Measurements from ENCODE around the gene USB1. TPM values are rescaled to one million over a fixed set of nuclear protein-coding genes. Genes with fewer than 3 reads are reported as not detected.

The USB1 gene
- total RNA-seq, 1 donor from 2014 or later, result 14.9 TPM

DNA sequence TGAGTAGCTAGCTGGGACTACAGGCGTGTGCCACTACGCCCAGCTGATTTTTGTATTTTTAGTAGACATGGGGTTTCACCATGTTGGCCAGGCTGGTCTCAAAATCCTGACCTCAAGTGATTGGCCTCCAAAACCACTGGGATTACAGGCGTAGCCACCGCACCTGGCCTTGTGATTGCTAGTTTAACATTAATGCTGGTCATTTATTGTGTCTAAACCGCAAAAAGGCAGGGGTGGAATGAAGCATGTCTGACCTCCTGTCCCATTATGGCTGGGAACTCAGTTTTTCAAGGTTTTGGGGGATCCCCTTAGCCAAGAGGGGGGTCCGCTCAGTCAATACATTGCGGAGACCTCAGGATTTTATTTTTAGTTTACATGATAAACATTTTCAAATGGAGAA is 19.6 kb upstream of the USB1 start:
- Histone ChIP-seq H3K4me3 (no peak overlapping the region), H3F3A (ENCODE audit: low read depth) (peaks cover 4% of the 10 kb centered on the region), H3K27me3 (peaks cover 34% of the 10 kb centered on the region), H3K9me3 (ENCODE audit: low read depth) (no peaks in the 10 kb centered on the region), H3K9ac (no peak overlapping the region), H3K4me1 (peaks cover 7% of the 10 kb centered on the region), H3K36me3 (no peaks in the 10 kb centered on the region), H4K20me1 (ENCODE audit: low read depth) (peaks cover 6% of the 10 kb centered on the region), H2AFZ (replicated peaks) (no peak overlapping the region), H3K79me2 (ENCODE audit: low read depth) (no peaks in the 10 kb centered on the region), H3K27ac (no peak overlapping the region), H3K4me2 (no peak overlapping the region)
- Mint-ChIP-seq H3K36me3 (no peaks in the 10 kb centered on the region), H3K4me3 (no peak overlapping the region), H3K27me3 (ENCODE audit: insufficient read depth, low read depth) (peaks cover 19% of the 10 kb centered on the region), H3K9me3 (no peaks in the 10 kb centered on the region), H3K4me1 (peaks cover 2% of the 10 kb centered on the region), H3K27ac (no peak overlapping the region)
- TF ChIP-seq EZH2 (IDR thresholded peaks at IDR 0.05), result no peak
- TF ChIP-seq, protein P1, sequence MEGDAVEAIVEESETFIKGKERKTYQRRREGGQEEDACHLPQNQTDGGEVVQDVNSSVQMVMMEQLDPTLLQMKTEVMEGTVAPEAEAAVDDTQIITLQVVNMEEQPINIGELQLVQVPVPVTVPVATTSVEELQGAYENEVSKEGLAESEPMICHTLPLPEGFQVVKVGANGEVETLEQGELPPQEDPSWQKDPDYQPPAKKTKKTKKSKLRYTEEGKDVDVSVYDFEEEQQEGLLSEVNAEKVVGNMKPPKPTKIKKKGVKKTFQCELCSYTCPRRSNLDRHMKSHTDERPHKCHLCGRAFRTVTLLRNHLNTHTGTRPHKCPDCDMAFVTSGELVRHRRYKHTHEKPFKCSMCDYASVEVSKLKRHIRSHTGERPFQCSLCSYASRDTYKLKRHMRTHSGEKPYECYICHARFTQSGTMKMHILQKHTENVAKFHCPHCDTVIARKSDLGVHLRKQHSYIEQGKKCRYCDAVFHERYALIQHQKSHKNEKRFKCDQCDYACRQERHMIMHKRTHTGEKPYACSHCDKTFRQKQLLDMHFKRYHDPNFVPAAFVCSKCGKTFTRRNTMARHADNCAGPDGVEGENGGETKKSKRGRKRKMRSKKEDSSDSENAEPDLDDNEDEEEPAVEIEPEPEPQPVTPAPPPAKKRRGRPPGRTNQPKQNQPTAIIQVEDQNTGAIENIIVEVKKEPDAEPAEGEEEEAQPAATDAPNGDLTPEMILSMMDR (IDR thresholded peaks at IDR 0.05), result no peak
- no peak for TF ChIP-seq EZH2phosphoT487 (IDR thresholded peaks at IDR 0.05)
- no peak for DNase-seq (ENCODE audit: low spot score)

DNA sequence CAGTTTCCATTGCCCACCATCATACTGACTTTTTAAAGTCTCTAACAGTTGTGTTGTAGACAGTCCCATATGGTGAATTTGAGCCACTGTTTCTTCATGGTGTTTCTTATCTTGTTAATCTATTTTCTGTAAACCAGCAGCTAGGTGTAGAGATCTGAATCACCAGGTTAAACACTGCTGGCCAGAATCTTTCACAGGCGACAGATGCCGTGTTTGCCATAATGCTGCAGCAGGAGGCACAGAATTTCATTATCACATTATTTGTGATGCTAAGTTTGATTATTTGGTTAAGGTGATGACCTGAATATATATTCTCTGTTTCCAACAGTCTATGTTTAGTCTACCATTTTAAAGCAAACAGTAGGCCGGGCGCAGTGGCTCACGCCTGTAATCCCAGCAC is 18.8 kb upstream of the USB1 start:
- Mint-ChIP-seq H3K4me1 (peaks cover 2% of the 10 kb centered on the region), H3K36me3 (no peaks in the 10 kb centered on the region), H3K4me3 (no peak overlapping the region), H3K9me3 (no peaks in the 10 kb centered on the region), H3K27me3 (ENCODE audit: insufficient read depth, low read depth) (peaks cover 22% of the 10 kb centered on the region), H3K27ac (no peak overlapping the region)
- no peak for DNase-seq (ENCODE audit: low spot score)
- TF ChIP-seq EZH2phosphoT487 (IDR thresholded peaks at IDR 0.05) (no peak), EZH2 (IDR thresholded peaks at IDR 0.05) (no peak)
- TF ChIP-seq, protein P1 (IDR thresholded peaks at IDR 0.05), result no peak
- Histone ChIP-seq H3K4me3 (no peak overlapping the region), H3K27me3 (peaks cover 42% of the 10 kb centered on the region), H3F3A (ENCODE audit: low read depth) (peaks cover 4% of the 10 kb centered on the region), H2AFZ (replicated peaks) (no peak overlapping the region), H3K27ac (no peak overlapping the region), H3K79me2 (ENCODE audit: low read depth) (no peaks in the 10 kb centered on the region), H3K4me2 (no peak overlapping the region), H3K36me3 (no peaks in the 10 kb centered on the region), H3K9ac (no peak overlapping the region), H3K9me3 (ENCODE audit: low read depth) (no peaks in the 10 kb centered on the region), H3K4me1 (peaks cover 7% of the 10 kb centered on the region), H4K20me1 (ENCODE audit: low read depth) (peaks cover 6% of the 10 kb centered on the region)

DNA sequence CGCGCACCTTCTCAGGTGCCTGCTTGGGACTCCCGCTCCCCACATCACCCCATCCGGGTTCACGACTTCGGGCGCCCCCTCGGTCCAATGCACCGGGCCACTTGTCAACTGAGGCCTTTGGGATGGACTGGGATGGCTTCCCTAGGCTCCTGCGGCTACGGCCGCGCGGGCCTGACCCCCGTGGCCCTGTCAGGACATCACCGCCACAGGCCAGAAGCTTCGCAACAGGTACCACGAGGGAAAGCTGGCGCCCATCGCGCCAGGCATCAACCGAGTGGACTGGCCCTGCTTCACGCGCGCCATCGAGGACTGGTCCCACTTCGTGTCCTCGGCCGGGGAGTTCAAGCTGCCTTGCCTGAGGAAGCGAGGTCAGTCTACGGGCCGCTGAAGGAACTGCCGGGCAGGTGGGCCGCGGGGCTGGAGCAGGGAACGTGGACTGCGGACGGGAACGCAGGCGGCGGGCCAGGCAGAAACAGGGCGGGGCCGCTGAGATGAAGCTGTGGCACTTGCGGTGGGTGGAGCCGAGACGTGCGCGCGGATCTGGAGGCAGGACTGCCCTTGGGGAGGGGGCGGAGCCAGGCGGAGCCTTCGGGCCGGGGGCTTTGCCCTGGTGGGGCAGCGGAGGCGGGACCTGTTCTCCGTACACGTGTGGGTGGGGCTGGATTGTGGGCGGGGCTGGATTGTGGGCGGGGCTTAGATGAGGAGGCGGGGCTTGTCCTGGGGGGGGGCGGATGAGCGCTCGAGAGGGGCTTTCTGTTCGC is 16.6 kb upstream of the USB1 start:
- H3K27ac ChIP-seq, result no peak overlapping the region
- no peak overlapping the region for H3K9ac ChIP-seq
- H2AFZ ChIP-seq (replicated peaks), result peak overlapping the region; percentile 99
- peaks cover 7% of the 10 kb centered on the region for H3K4me1 ChIP-seq
- TF ChIP-seq EZH2 (IDR thresholded peaks at IDR 0.05) (no peak), EZH2phosphoT487 (IDR thresholded peaks at IDR 0.05) (no peak)
- TF ChIP-seq, protein P1 (IDR thresholded peaks at IDR 0.05), result no peak
- H3K27me3 Mint-ChIP-seq (ENCODE audit: insufficient read depth, low read depth), result peaks cover 24% of the 10 kb centered on the region
- peaks cover 6% of the 10 kb centered on the region for H4K20me1 ChIP-seq (ENCODE audit: low read depth)
- no peaks in the 10 kb centered on the region for H3K79me2 ChIP-seq (ENCODE audit: low read depth)
- no peaks in the 10 kb centered on the region for H3K9me3 ChIP-seq (ENCODE audit: low read depth)
- no peaks in the 10 kb centered on the region for H3K9me3 Mint-ChIP-seq
- H3K36me3 Mint-ChIP-seq, result no peaks in the 10 kb centered on the region
- no peak overlapping the region for H3K27ac Mint-ChIP-seq
- H3K36me3 ChIP-seq, result no peaks in the 10 kb centered on the region
- peaks cover 56% of the 10 kb centered on the region for H3K27me3 ChIP-seq
- DNase-seq (ENCODE audit: low spot score), result peak; percentile 99
- peak overlapping the region; percentile 93 for H3K4me2 ChIP-seq
- H3F3A ChIP-seq (ENCODE audit: low read depth), result peaks cover 4% of the 10 kb centered on the region
- peak overlapping the region; percentile 89 for H3K4me3 Mint-ChIP-seq
- H3K4me1 Mint-ChIP-seq, result peaks cover 2% of the 10 kb centered on the region
- H3K4me3 ChIP-seq, result peak overlapping the region; percentile 62
